Adrenal gland (tissue), 12 donors: ENCODE data around the gene THADA. TPM values are rescaled to one million over a fixed set of nuclear protein-coding genes. Genes with fewer than 3 reads are reported as not detected.
A peak's percentile ranks its signal among the peaks of the same experiment; 100 is the strongest.

Experiments
- DNase-seq, 7 donors: peaks; one replicate each; pipeline ENCODE4 v3.0.0-alpha.2; 2019 to 2020
- H3K27ac ChIP-seq, 5 donors: fragments of 200-600 bp; sonication (generic) in 4 of 5; 1 replicate in 3 of 5; 2 replicates in 2 of 5; pipeline versions ENCODE4 v1.5.1 to v1.8.0; 2016 to 2020; ENCODE audit warnings: mild to moderate bottlenecking in 1 of 5
- H3K27me3 ChIP-seq: fragments of 200-600 bp; 2 replicates; pipeline ENCODE4 v1.8.0; 2021
- H3K36me3 ChIP-seq, 2 donors: fragments of 200-600 bp; replicated peaks in 1 of 2; 1 replicate in 1 of 2; 2 replicates in 1 of 2; pipeline versions ENCODE4 v1.5.1 to v1.8.0; 2018 to 2022
- H3K4me1 ChIP-seq, 2 donors: fragments of 200-600 bp; replicated peaks in 1 of 2; 1 replicate in 1 of 2; 2 replicates in 1 of 2; pipeline versions ENCODE4 v1.5.1 to v1.8.0; 2018 to 2021
- H3K4me3 ChIP-seq, 4 donors: fragments of 200-600 bp; sonication (generic) in 3 of 4; one replicate each; pipeline ENCODE4 v1.5.1; 2016 to 2018
- H3K9me3 ChIP-seq, 3 donors: fragments of 200-600 bp; sonication (generic) in 1 of 3; replicated peaks in 1 of 3; 1 replicate in 2 of 3; 2 replicates in 1 of 3; pipeline versions ENCODE4 v1.5.1 to v1.8.0; 2016 to 2021
- POLR2A ChIP-seq, 2 donors: fragments of 450-650 bp; IDR thresholded peaks; one replicate each; pipeline ENCODE4 v1.6.1; 2017; ENCODE audit warnings: antibody characterized with exemption in 2 of 2, mild to moderate bottlenecking in 2 of 2, moderate library complexity in 1 of 2
- WGBS, 4 donors: extraction: QIAGEN DNeasy Blood & Tissue Kit in 2 of 4; methylation state at CpG; one replicate each; pipeline versions ENCODE4 v1.1.5 to v1.1.7; 2013 to 2017; 5-methylcytosine and 5-hydroxymethylcytosine counted together
- intact Hi-C, 2 donors: fragments of 100-400 bp; cut with DNase I; formaldehyde crosslinking; loops; one replicate each; pipeline versions ENCODE4 v1.14.1 to v1.15.0; 2022 to 2023
- polyA plus RNA-seq, 3 donors: library from polyadenylated mRNA; stranded (reverse); fragments of 200-250 nt in 2 of 3; fragments of 350-450 nt in 1 of 3; fragmentation: Illumina TruSeq in 1 of 3; extraction: RNeasy Lipid Tissue Mini Kit (QIAGEN cat#74804) in 1 of 3; gene quantifications; one replicate each; pipeline ENCODE4 v1.2.3, GENCODE V29; 2013 to 2014
- total RNA-seq, 9 donors: library from RNA; depleted of rRNA in 4 of 9; stranded (reverse); fragments of >200 nt in 4 of 9; fragments of 120-200 nt in 1 of 9; fragmentation: NEBNext Ultra II Directional in 1 of 9; extraction: Animal tissue kit (Norgen Biotek cat#: 25700) in 1 of 9; gene quantifications; one replicate each; pipeline versions ENCODE4 v1.1.0 to v1.2.4, GENCODE V29; 2013 to 2023
- TF ChIP-seq, protein P1 (sequence below), 6 experiments: fragments of 450-650 bp in 4 of 6; fragments of 200-600 bp in 2 of 6; sonication (generic) in 1 of 6; IDR thresholded peaks; 1 replicate in 5 of 6; 2 replicates in 1 of 6; pipeline versions ENCODE4 v1.5.1 to v1.8.0; 2016 to 2021; ENCODE audit warnings: antibody characterized with exemption in 6 of 6, mild to moderate bottlenecking in 2 of 6, moderate library complexity in 1 of 6
- donor health status: healthy with polysubstance abuse.
- donor health status: Bipolar disorder and iron deficiency.
- donor health status: DM: yes; HTN: yes; CAD: no.
- donor health status: DM: no; HTN: no; CAD: no.
- donor health status: DM: no; HTN: no; CAD: no.
- donor health status: DM: yes; HTN: yes; CAD: no.

Gene THADA
- total and polyA plus RNA-seq, 12 donors, result 14.1 to 38.4 (median 25.4) TPM

DNA sequence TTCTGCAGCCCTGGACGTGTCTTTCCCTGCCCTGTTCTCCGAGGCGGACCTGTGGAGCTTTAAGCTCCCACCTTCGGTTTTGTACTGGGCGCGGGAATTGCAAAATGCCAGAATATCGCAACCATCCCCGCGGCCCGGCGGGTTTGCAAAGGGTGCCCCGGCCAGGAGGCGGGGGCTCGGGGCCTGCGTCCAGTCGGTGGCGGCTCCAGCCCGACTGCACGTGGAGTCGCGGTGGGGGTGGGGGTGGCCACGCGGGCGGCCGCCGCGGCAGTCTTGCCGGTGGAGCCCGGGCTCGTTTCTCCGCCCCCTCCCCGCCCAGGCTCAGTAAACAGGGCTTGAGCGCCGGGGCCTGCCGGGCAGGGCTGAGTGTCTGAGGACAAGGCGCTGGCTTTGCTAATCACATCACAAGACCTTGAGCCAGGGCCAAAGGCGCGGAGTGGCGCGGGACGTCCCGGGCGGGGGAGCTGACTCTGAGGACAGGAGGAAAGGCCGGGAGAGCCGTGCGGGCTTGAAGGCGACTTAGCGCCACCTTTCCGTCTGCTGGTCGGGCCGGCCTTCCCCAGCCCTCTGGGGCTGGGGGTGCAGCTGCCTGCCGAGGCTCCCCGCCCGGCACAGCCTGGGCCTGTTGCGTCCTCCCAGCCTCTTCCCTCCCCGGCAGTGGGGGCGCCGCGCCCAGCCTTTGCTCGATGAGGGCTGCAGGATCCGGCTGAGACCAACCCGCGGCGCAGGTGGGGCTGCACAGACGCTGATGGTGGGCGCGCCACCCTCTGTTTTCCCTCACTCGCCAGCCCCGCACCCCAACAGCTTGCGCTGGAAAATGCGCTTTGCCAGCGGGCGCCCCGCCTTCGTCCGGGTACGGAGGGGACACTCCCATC lies 368.6 kb downstream of the THADA start:
- WGBS, 4 donors, result 0 to 3% (median 1%) methylated on average over 19 to 77 of the region's 77 CpGs
- TF ChIP-seq, protein P1, sequence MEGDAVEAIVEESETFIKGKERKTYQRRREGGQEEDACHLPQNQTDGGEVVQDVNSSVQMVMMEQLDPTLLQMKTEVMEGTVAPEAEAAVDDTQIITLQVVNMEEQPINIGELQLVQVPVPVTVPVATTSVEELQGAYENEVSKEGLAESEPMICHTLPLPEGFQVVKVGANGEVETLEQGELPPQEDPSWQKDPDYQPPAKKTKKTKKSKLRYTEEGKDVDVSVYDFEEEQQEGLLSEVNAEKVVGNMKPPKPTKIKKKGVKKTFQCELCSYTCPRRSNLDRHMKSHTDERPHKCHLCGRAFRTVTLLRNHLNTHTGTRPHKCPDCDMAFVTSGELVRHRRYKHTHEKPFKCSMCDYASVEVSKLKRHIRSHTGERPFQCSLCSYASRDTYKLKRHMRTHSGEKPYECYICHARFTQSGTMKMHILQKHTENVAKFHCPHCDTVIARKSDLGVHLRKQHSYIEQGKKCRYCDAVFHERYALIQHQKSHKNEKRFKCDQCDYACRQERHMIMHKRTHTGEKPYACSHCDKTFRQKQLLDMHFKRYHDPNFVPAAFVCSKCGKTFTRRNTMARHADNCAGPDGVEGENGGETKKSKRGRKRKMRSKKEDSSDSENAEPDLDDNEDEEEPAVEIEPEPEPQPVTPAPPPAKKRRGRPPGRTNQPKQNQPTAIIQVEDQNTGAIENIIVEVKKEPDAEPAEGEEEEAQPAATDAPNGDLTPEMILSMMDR (IDR thresholded peaks at IDR 0.05), result peak in 3 of 6 experiments; percentile 35 to 49 (median 35)
- peak; percentile 53 to 76 for TF ChIP-seq POLR2A (IDR thresholded peaks at IDR 0.05)
- Histone ChIP-seq H3K9me3 (no peaks in the 10 kb centered on the region), H3K36me3 (peaks cover 0 to 42% of the 10 kb centered on the region in 2 donors), H3K4me1 (peaks cover 20 to 31% of the 10 kb centered on the region in 2 donors), H3K27ac (peak overlapping the region; percentile 95 to 100 (median 99)), H3K27me3 (no peaks in the 10 kb centered on the region), H3K4me3 (peak overlapping the region; percentile 54 to 96 (median 70))
- peak; percentile 96 to 98 (median 98) for DNase-seq
- intact Hi-C loops, result loop anchor here (2.0 to 10.0 kb wide), 4 partner anchors 92 to 392 kb away; no protein-coding TSS in a partner anchor

DNA sequence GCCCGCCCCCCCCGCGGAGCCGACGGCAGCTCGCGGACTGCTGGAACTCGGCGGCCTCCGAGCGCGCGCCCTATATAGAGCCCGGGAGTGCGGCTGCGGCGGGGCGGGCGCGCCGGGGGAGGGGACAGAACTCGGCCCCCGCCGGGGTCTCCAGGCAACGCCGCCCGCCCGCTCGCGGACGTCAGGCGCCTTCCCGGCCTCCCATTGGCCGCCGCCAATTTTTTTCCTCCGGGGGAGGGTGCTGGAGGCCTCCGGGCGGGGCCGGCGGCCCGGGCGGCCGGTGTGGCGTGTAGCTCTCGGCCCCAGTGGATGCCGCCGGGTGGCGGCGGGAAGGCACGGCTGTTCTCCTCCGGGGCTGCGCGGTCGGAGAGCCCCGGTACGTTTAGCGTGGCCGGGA lies 369.3 kb downstream of the THADA start, which contains the start of gene ZFP36L2:
ZFP36L2 (minus strand) TSS at position 49 of the 397 bp plus-strand sequence. CDS start 291 bp downstream, outside the sequence.
- TF ChIP-seq, protein P1 (IDR thresholded peaks at IDR 0.05), result no peak
- TF ChIP-seq POLR2A (IDR thresholded peaks at IDR 0.05), result peak; percentile 95 to 99
- H3K36me3 ChIP-seq, result peaks cover 0 to 44% of the 10 kb centered on the region in 2 donors
- DNase-seq, result peak; percentile 95 to 97 (median 97)
- peak within 1 kb of the TSS; percentile 98 to 100 (median 99) for H3K27ac ChIP-seq
- H3K4me3 ChIP-seq, result peak within 1 kb of the TSS; percentile 88 to 96 (median 90)
- H3K9me3 ChIP-seq, result no peaks in the 10 kb centered on the region
- intact Hi-C loops, result loop anchor here (2.0 to 10.0 kb wide), 4 partner anchors 92 to 392 kb away; no protein-coding TSS in a partner anchor
- no peaks in the 10 kb centered on the region for H3K27me3 ChIP-seq
- H3K4me1 ChIP-seq, result peaks cover 25 to 36% of the 10 kb centered on the region in 2 donors
- 0% methylated on average over 7 to 58 of the region's 58 CpGs; no CpG with 5 or more reads in 1 of the 4 donors for WGBS, 4 donors

DNA sequence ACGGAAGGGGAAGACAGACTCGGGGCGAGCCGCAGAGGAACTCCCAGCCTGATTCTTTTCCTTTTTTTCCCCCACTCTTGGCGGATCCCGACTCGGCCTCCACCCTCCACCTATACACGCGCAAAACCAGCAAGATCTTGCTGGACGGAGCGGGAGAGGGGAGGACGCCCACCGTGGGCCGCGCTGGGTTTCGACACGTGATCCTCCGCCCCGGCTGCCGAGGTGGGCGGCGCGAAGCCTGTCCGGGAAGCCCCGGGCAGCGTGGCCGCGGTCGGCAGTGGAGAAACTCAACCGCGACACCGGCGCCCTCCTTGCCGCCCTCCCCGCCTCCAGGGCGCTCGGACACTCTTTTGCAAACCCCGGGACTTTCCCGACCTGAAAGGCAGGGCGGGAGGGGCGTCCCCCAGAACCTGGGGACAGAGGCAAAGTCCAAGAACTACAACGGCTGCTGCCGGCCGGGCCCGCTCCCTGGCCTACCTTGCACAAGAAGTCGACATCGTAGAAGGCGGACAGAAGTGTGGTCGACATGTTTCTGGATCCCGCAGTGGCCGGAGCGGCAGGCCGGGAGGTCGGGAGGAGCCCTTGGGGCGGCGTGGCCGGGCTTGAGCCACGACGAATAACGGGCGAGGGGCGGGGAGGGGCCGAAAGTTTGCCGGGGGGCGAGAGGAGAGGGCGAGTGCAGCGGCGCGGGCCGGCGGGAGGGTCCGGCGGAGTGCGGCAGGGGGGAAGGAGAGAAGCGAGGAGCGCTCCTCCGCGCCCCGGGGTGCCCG lies 369.9 kb downstream of the THADA start:
- H3K27me3 ChIP-seq, result no peaks in the 10 kb centered on the region
- peak overlapping the region; percentile 88 to 96 (median 90) for H3K4me3 ChIP-seq
- 0 to 2% (median 0%) methylated on average over 7 to 80 of the region's 80 CpGs for WGBS, 4 donors
- peak in 5 of 7 donors; percentile 60 to 80 (median 67) for DNase-seq
- intact Hi-C loops, result loop anchor here (2.0 to 10.0 kb wide), 4 partner anchors 91 to 391 kb away; no protein-coding TSS in a partner anchor
- no peak for TF ChIP-seq POLR2A (IDR thresholded peaks at IDR 0.05)
- TF ChIP-seq, protein P1 (IDR thresholded peaks at IDR 0.05), result no peak
- peak overlapping the region; percentile 98 to 100 (median 99) for H3K27ac ChIP-seq
- H3K36me3 ChIP-seq, result peaks cover 0 to 44% of the 10 kb centered on the region in 2 donors
- no peaks in the 10 kb centered on the region for H3K9me3 ChIP-seq
- peaks cover 30 to 42% of the 10 kb centered on the region in 2 donors for H3K4me1 ChIP-seq
